Body of pancreas (tissue), 4 donors: ENCODE data around the gene SYDE1. TPM values are rescaled to one million over a fixed set of nuclear protein-coding genes. Genes with fewer than 3 reads are reported as not detected.
A peak's percentile ranks its signal among the peaks of the same experiment; 100 is the strongest.
"Not testable (repeated sequence)": the region's sequence is repeated elsewhere in the genome, so short reads cannot be mapped to it uniquely, and the experiment has no call there.

Source experiments
- ATAC-seq: fragments of 150-250 bp; one replicate; pipeline ENCODE4 v1.9.1; 2016
- DNase-seq, 4 donors: peaks; one replicate each; pipeline ENCODE4 v3.0.0-alpha.2; 2019
- H3K27ac ChIP-seq, 4 donors: fragments of 200-600 bp; sonication (generic); 1 replicate in 3 of 4; 2 replicates in 1 of 4; pipeline versions ENCODE4 v1.5.1 to v1.6.1; 2016 to 2019; ENCODE audit warnings: mild to moderate bottlenecking in 1 of 4, mixed read lengths in 1 of 4, moderate library complexity in 1 of 4
- H3K27me3 ChIP-seq, 2 donors: fragments of 200-600 bp; sonication (generic); one replicate each; pipeline ENCODE4 v1.6.0; 2016; ENCODE audit warnings: mild to moderate bottlenecking in 1 of 2
- H3K36me3 ChIP-seq, 2 donors: fragments of 200-600 bp; sonication (generic); replicated peaks in 1 of 2; 2 replicates each; pipeline ENCODE4 v1.5.1; 2016; ENCODE audit warnings: low read depth in 2 of 2; ENCODE audit not compliant: insufficient read depth in 1 of 2
- H3K4me1 ChIP-seq: fragments of 200-600 bp; sonication (generic); one replicate; pipeline ENCODE4 v1.6.0; 2016
- H3K4me3 ChIP-seq, 2 donors: fragments of 200-600 bp; sonication (generic); 1 replicate in 1 of 2; 2 replicates in 1 of 2; pipeline ENCODE4 v1.5.1; 2016 to 2019
- H3K9me3 ChIP-seq, 3 donors: fragments of 200-600 bp; sonication (generic); 1 replicate in 2 of 3; 2 replicates in 1 of 3; pipeline ENCODE4 v1.5.1; 2016
- POLR2A ChIP-seq, 3 donors: fragments of 450-650 bp; IDR thresholded peaks; one replicate each; pipeline ENCODE4 v1.6.1; 2016; ENCODE audit warnings: antibody characterized with exemption in 3 of 3, mild to moderate bottlenecking in 2 of 3
- WGBS, 2 donors: methylation state at CpG; one replicate each; pipeline ENCODE4 v1.1.5; 2017; 5-methylcytosine and 5-hydroxymethylcytosine counted together
- intact Hi-C: fragments of 100-400 bp; cut with DNase I; formaldehyde crosslinking; loops from one replicate; pipeline ENCODE4 v1.15.1; 2023
- total RNA-seq, 2 donors: library from RNA; depleted of rRNA; stranded (reverse); fragments of >200 nt; gene quantifications; one replicate each; pipeline ENCODE4 v1.1.0, GENCODE V29; 2016
- TF ChIP-seq, protein P1 (sequence below), 7 experiments: fragments of 450-650 bp in 4 of 7; fragments of 200-600 bp in 3 of 7; sonication (generic) in 3 of 7; IDR thresholded peaks; one replicate each; pipeline ENCODE4 v1.5.1; 2016 to 2019; ENCODE audit warnings: antibody characterized with exemption in 7 of 7

The SYDE1 gene
- total RNA-seq, 2 donors from 2014 or later = 6.3 to 9.9 TPM

DNA sequence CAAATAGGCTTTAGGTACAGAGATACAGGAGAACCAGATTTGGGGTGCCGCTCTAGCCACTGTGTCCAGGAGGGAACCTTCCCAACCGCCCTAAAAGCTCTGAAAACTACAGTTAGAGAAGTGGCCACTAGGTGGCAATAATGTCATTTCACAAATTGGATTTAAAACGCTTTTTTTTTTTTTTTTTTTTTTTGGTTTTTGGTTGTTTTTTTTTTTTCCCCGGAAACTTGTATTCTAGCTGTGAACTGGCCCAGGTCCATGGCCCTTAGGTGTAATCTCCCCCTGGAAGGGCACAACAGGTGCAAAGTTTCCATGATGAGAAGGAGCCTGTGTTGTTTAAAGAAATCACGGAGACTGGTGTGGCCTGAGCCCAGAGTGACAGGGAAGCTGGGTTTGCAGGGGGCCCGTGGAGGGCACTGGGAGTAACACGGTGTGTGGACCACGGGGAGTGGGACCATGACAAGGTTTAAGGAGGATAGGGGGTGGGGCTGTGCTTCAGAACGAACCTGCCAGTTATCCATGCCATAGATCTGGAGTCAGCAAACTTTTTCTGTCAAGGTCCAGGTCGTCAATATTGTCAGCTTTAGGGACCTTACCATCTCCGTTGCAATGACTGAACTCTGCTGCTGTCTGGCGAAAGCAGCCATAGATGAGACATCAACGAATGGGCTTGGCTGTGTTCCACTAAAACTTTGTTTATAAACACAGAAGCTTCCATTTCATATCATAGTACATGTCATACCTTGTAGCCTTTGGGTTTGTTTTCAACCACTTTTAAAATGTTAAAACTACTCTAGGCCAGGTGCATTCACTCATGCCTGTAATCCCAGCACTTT lies 15.1 kb upstream of the SYDE1 start:
- Histone ChIP-seq H3K4me1 (peaks cover 5% of the 10 kb centered on the region), H3K36me3 (no peaks in the 10 kb centered on the region), H3K27me3 (peaks cover 0 to 3% of the 10 kb centered on the region in 2 donors), H3K27ac (peak overlapping the region in 1 of 4 donors; percentile 70), H3K9me3 (no peaks in the 10 kb centered on the region), H3K4me3 (no peak overlapping the region)
- ATAC-seq (peak; percentile 73), DNase-seq (peak; percentile 61 to 88 (median 84))
- intact Hi-C loops = loop anchor here (5.0 kb wide), 1 partner anchor 60 kb away; no protein-coding TSS in a partner anchor
- 8 to 10% methylated on average over 13 of the region's 13 CpGs for WGBS, 2 donors
- TF ChIP-seq POLR2A (IDR thresholded peaks at IDR 0.05) = no peak
- TF ChIP-seq, protein P1, sequence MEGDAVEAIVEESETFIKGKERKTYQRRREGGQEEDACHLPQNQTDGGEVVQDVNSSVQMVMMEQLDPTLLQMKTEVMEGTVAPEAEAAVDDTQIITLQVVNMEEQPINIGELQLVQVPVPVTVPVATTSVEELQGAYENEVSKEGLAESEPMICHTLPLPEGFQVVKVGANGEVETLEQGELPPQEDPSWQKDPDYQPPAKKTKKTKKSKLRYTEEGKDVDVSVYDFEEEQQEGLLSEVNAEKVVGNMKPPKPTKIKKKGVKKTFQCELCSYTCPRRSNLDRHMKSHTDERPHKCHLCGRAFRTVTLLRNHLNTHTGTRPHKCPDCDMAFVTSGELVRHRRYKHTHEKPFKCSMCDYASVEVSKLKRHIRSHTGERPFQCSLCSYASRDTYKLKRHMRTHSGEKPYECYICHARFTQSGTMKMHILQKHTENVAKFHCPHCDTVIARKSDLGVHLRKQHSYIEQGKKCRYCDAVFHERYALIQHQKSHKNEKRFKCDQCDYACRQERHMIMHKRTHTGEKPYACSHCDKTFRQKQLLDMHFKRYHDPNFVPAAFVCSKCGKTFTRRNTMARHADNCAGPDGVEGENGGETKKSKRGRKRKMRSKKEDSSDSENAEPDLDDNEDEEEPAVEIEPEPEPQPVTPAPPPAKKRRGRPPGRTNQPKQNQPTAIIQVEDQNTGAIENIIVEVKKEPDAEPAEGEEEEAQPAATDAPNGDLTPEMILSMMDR (IDR thresholded peaks at IDR 0.05) = peak; percentile 44 to 91 (median 69)

GRCh38 chr19:15093001-15093400 lies 14.2 kb upstream of the SYDE1 start:
- ATAC-seq = no peak
- Histone ChIP-seq H3K36me3 (no peaks in the 10 kb centered on the region), H3K27me3 (no peaks in the 10 kb centered on the region), H3K4me3 (no peak overlapping the region), H3K4me1 (peaks cover 5% of the 10 kb centered on the region), H3K9me3 (no peaks in the 10 kb centered on the region), H3K27ac (no peak overlapping the region)
- 84 to 85% methylated on average over 2 of the region's 2 CpGs for WGBS, 2 donors
- intact Hi-C loops = loop anchor here (5.0 kb wide), 1 partner anchor 59 kb away; no protein-coding TSS in a partner anchor
- no peak for DNase-seq
- no peak for TF ChIP-seq POLR2A (IDR thresholded peaks at IDR 0.05)
- TF ChIP-seq, protein P1 (IDR thresholded peaks at IDR 0.05) = no peak

GRCh38 chr19:15096223-15096622 lies 11.0 kb upstream of the SYDE1 start:
- peaks cover 5% of the 10 kb centered on the region for H3K4me1 ChIP-seq
- no peak for TF ChIP-seq POLR2A (IDR thresholded peaks at IDR 0.05)
- TF ChIP-seq, protein P1 (IDR thresholded peaks at IDR 0.05) = no peak
- H3K4me3 ChIP-seq = no peak overlapping the region
- 72 to 75% methylated on average over 3 of the region's 3 CpGs for WGBS, 2 donors
- no peaks in the 10 kb centered on the region for H3K36me3 ChIP-seq
- intact Hi-C loops = no loop called here
- no peak for DNase-seq
- no peaks in the 10 kb centered on the region for H3K27me3 ChIP-seq
- H3K27ac ChIP-seq = no peak overlapping the region
- ATAC-seq = no peak
- H3K9me3 ChIP-seq = no peaks in the 10 kb centered on the region

GRCh38 chr19:15097980-15098379 lies 9.2 kb upstream of the SYDE1 start:
- intact Hi-C loops, H3K9me3 ChIP-seq, H3K4me3 ChIP-seq, DNase-seq, H3K27ac ChIP-seq, H3K36me3 ChIP-seq, H3K4me1 ChIP-seq, H3K27me3 ChIP-seq, ATAC-seq: not testable (repeated sequence)
- 79 to 88% methylated on average over 6 of the region's 6 CpGs for WGBS, 2 donors

- H3K4me3 ChIP-seq = no peak overlapping the region
- no peaks in the 10 kb centered on the region for H3K27me3 ChIP-seq
- intact Hi-C loops = no loop called here
- 62 to 77% methylated on average over 10 of the region's 10 CpGs for WGBS, 2 donors
- H3K27ac ChIP-seq = no peak overlapping the region
- peaks cover 0 to 2% (median 0%) of the 10 kb centered on the region in 3 donors for H3K9me3 ChIP-seq
- DNase-seq = no peak
- no peak for ATAC-seq
- no peaks in the 10 kb centered on the region for H3K36me3 ChIP-seq
- TF ChIP-seq POLR2A (IDR thresholded peaks at IDR 0.05) = no peak
- TF ChIP-seq, protein P1 (IDR thresholded peaks at IDR 0.05) = no peak
- no peaks in the 10 kb centered on the region for H3K4me1 ChIP-seq
These were observed 8.7 kb upstream of the SYDE1 start for GRCh38 chr19:15098460-15098859.
